Measurements from ENCODE around the gene ZNF660.
A peak's percentile ranks its signal among the peaks of the same experiment; 100 is the strongest.
"Not testable (repeated sequence)": the region's sequence is repeated elsewhere in the genome, so short reads cannot be mapped to it uniquely, and the experiment has no call there.

Gene ZNF660

GRCh38 chr3:44584646-44585501 lies at the start of gene ZNF660:
Gene ZNF660 (plus strand): TSS chr3:44584964. CDS start chr3:44594194, 9,230 bp downstream.
- peak; percentile 67 for DNase-seq

- no peak for DNase-seq
These were observed 49.4 kb upstream of the ZNF660 start for GRCh38 chr3:44535364-44535763.

- DNase-seq = not testable (repeated sequence)
These were observed 40.0 kb upstream of the ZNF660 start for GRCh38 chr3:44544811-44545210.

GRCh38 chr3:44554626-44555592 lies 29.9 kb upstream of the ZNF660 start, which contains the start of gene ZKSCAN7:
Gene ZKSCAN7 (plus strand): TSS chr3:44555193. CDS start chr3:44557048, 1,855 bp downstream.
- peak; percentile 6 for DNase-seq

DNA sequence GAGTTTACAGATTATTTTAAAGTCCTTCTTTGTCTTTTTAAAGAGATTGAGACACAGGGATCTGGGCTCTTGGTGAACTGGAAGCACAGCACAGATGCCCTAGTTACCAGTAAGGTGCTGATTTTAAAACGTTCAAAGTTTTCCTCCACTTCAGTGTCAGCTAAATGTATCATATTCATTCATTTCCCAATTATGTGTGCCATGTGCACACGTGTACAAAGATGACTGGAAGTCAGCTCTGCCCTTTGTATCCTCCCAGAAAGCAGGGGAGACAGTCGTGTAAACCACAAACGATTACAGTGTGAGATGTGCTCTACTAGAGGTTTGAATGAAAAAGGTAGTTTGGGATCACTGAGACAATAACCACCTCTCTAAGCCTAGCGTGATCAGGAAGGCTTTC lies 29.0 kb upstream of the ZNF660 start:
- no peak for DNase-seq

DNA sequence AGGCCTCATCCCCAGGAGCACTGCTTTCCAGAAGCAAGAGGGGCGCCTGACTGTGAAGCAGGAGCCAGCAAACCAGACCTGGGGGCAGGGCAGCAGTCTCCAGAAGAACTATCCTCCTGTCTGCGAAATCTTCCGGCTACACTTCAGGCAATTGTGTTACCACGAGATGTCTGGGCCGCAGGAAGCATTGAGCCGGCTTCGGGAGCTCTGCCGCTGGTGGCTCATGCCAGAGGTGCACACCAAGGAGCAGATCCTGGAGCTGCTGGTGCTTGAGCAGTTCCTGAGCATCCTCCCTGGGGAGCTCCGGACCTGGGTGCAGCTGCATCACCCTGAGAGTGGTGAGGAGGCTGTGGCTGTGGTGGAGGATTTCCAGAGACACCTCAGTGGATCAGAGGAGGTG lies 27.7 kb upstream of the ZNF660 start:
- no peak for DNase-seq

DNA sequence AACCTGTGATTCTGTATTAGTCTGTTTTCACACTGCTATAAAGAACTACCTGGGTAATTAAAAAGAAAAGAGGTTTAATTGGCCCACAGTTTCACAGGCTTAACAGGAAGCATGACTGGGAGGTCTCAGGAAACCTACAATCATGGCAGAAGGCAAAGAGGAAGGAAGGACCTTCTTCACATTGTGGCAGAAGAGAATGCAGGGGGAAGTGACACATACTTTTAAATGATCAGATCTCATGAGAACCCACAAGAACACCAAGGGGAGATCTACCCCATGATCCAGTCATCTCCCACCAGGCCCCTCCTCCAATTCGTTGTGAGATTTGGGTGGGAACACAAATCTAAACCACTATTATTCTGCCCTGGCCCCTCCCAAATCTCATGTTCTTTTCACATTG lies 23.7 kb upstream of the ZNF660 start:
- no peak for DNase-seq

GRCh38 chr3:44562147-44562546 lies 22.6 kb upstream of the ZNF660 start:
- DNase-seq = no peak

- DNase-seq = no peak
These were observed 16.2 kb upstream of the ZNF660 start for GRCh38 chr3:44568561-44568960.

DNA sequence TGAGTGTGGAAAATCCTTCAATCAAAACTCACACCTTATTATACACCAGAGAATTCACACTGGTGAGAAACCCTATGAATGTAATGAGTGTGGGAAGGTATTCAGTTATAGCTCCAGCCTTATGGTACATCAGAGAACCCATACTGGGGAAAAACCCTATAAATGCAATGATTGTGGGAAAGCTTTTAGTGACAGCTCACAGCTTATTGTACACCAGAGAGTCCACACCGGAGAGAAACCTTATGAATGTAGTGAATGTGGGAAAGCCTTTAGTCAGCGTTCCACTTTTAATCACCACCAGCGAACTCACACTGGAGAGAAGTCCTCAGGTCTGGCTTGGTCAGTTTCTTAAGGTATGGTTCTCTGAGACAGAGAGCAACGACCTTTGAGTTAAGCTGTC lies 13.7 kb upstream of the ZNF660 start:
- DNase-seq = no peak

DNA sequence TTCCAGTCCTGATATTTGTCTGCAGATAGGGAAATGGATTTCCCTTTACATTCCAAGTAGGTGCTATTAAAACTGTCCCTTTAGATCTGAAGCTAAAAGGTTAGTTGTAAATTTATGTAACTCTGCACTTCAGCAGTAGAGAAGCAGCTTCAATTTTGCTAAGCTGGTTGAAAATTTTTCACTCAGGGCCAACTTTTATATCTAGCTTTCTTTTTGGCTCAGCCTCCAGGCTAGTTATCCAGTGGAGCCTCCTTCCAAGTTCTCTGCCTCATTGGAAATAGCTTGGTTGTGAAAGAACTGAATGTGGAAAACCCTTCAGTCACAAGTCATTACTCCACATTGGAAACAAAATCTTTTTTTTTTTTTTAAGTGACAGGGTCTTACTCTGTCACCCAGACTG lies 8.2 kb upstream of the ZNF660 start:
- DNase-seq = no peak

GRCh38 chr3:44577354-44577952 lies 7.3 kb upstream of the ZNF660 start:
- not testable (repeated sequence) for DNase-seq

DNA sequence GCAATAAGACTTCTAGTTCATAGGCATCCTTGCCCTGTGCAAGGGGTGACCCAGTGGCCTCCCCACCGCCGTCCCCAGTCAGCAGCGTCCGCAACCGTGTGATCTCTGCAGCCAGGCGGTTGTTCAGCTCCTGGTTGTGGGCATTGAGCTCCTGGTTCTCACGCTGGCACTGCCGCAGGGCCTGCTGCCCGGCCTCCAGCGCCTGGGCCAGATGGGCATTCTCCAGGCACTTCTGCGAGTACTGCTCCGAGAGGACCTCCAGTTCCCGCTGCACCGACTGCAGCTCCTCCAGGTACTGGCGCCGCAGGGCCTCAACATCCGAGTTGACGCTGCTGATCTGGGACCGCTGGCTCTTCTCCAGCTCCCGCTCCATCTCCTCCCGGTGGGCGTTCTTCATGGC lies 6.4 kb upstream of the ZNF660 start:
- DNase-seq = not testable (repeated sequence)

DNA sequence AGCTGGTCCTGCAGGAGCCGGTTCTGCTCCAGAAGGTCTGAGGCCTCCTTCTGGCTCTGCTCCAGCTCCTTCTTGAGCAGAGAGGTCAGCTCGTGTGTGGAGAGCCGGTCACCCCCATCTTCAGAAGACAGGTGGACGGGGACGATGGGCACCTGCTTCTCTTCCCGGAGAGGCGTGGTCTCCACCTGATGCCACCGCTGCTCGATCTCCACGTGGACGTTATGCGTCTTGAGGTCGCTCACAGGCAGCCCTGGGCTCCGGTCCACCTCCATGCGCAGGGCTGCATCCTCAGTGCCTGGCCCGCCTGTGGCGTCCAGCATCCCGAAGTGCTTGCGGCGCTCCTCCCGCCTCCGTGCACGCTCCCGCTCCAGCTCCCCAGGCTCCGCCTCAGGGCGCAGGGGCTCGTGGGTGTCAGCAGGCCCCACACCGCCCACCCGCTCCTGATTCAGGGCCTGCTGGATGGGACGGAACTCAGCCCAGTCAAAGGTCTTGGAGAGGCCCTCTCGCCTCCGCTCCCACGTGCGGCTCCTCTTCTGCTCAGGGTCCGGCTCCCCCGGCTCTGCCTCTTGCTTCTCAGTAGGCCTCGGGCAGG lies 5.7 kb upstream of the ZNF660 start:
- not testable (repeated sequence) for DNase-seq

DNA sequence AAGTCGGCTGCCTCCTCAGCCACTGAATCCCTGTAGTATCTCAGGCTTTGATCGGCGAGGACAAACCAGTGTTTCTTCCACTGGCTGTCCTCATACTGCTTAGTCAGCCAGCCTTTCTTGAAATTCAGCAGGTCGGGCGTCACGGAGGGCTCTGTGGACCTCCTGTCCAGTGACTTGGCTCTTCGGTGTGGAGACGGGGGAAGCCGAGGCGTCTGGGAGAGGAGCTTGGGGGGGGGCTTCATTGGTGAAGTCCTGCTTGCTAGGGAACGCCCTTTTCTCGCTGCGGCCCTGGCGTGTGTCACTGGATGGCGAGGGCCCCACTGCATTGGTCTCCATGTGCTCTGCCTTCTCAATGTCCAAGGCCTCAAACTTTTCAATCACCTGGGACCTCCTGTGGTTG lies 5.0 kb upstream of the ZNF660 start:
- not testable (repeated sequence) for DNase-seq

DNA sequence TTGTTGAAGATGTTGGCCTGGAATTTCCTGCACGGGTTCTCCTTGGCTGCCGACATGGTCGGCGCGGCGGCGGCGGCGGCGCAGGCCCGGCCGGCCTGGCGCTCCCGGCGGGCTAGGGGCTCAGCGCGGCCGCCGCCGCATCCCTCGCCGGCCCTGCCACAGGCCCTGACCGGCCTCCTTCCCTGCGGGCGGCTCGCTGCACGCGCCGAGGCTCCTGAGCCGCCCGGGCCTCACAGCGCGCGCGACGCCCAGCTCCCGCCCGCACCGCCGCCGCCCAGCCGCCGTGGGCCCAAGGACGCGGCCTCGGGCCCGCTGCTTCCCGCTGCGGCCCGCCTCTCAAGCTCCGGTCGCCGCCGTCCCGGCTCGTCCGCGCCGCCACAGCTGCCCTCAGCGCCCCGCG lies 3.8 kb upstream of the ZNF660 start:
- not testable (repeated sequence) for DNase-seq

DNA sequence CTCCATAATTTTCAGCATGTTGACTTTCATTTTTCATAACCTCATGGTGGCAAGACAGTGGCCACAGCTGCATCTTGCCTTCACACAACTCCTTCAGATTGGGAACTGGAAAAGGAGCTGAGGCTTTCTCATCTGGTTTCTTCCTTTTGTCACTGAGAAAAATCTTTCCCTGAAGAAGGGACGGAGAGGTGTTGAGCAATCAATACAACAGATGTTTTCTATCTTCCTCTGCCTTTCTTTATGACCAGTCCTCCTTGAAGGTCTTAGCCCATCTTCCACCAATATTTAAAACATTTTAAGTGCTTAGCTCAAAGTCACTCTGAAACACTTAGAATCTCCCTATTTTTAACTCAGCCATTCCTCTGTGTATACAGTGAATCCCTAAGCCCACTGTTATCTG lies 11.9 kb downstream of the ZNF660 start:
- no peak for DNase-seq

DNA sequence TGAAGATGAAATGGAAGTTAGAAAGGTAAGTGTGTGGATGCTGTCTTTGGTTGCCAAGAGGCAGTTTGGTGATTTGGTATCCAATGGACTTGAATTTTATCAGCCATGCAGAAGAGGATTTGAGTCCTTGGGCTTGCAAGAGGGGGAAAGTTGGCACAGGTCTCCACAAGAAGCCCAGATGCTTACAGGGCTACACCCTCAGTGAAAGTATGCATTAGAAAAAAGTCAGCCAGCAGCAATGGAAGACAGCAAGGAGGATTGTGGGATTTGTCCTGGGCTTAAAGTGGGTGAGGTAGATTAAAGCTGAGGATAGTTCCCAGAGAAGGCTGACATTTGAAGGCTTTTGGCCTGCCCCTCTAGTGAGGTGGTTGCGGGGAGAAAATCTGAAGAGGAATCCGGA lies 17.0 kb downstream of the ZNF660 start:
- no peak for DNase-seq

GRCh38 chr3:44612678-44613077 lies 27.9 kb downstream of the ZNF660 start:
- DNase-seq = no peak

GRCh38 chr3:44624749-44625480 lies 40.2 kb downstream of the ZNF660 start, which contains the start of gene ZNF197:
Gene ZNF197 (plus strand): TSS chr3:44625036. CDS start chr3:44629155, 4,119 bp downstream.
- DNase-seq = peak; percentile 88

GRCh38 chr3:44628716-44629115 lies 44.0 kb downstream of the ZNF660 start:
- no peak for DNase-seq

GRCh38 chr3:44632193-44632592 lies 47.4 kb downstream of the ZNF660 start:
- no peak for DNase-seq

Measured in NCI-H526 treated with DMSO at 0.1 percent for 48 hours (cell line).